Activated T-helper 2 cell treated with anti-CD3 and anti-CD28 coated beads, Interferon-gamma antibody, Interleukin-2, Interleukin-4, amounts not matched to agents 10 μg/mL and 5 μg/mL and 100 μg/mL, durations not matched to agents 14 hours and 24 hours and 36 hours (primary cell): ENCODE results near the gene GLRX. TPM values are rescaled to one million over a fixed set of nuclear protein-coding genes. Genes with fewer than 3 reads are reported as not detected.

Experiments used
- DNase-seq: peaks from one replicate; pipeline ENCODE4 v3.0.0; 2021; ENCODE audit warnings: low spot score
- H3K27ac Mint-ChIP-seq: one replicate; pipeline ENCODE4 v1.8.0; 2021; ENCODE audit warnings: mixed read lengths
- H3K27me3 Mint-ChIP-seq: one replicate; pipeline ENCODE4 v1.8.0; 2021; ENCODE audit warnings: low read depth, mixed read lengths
- H3K36me3 Mint-ChIP-seq: one replicate; pipeline ENCODE4 v1.8.0; 2021; ENCODE audit warnings: low read depth, mixed read lengths
- H3K4me1 Mint-ChIP-seq: one replicate; pipeline ENCODE4 v1.8.0; 2021; ENCODE audit warnings: low read depth, mixed read lengths
- H3K4me3 Mint-ChIP-seq: one replicate; pipeline ENCODE4 v1.8.0; 2021; ENCODE audit warnings: low read depth, mild to moderate bottlenecking, moderate library complexity, mixed read lengths
- H3K9me3 Mint-ChIP-seq: one replicate; pipeline ENCODE4 v1.8.0; 2021; ENCODE audit warnings: mixed read lengths
- intact Hi-C: fragments of 100-400 bp; cut with micrococcal nuclease; formaldehyde crosslinking; loops from one replicate; pipeline ENCODE4 v1.15.1; 2023
- total RNA-seq: library from RNA; stranded (reverse); gene quantifications from 2 replicates; pipeline ENCODE4 v1.2.3, GENCODE V29; 2022

GLRX gene
- total RNA-seq, 1 donor from 2014 or later: 18.5 TPM

GRCh38 chr5:95777441-95777840 is 45.1 kb downstream of the GLRX start:
- Mint-ChIP-seq H3K4me3 (no peak overlapping the region), H3K9me3 (no peaks in the 10 kb centered on the region), H3K27ac (no peak overlapping the region), H3K4me1 (peaks cover 19% of the 10 kb centered on the region), H3K27me3 (peaks cover 11% of the 10 kb centered on the region), H3K36me3 (no peaks in the 10 kb centered on the region)
- intact Hi-C loops: no loop called here
- DNase-seq: no peak

- Mint-ChIP-seq H3K36me3 (no peaks in the 10 kb centered on the region), H3K4me1 (peaks cover 2% of the 10 kb centered on the region), H3K27me3 (peaks cover 31% of the 10 kb centered on the region), H3K4me3 (no peak overlapping the region), H3K9me3 (no peaks in the 10 kb centered on the region), H3K27ac (no peak overlapping the region)
- no peak for DNase-seq
- intact Hi-C loops: no loop called here
Measured at GRCh38 chr5:95773335-95774059, 49.0 kb downstream of the GLRX start.

- Mint-ChIP-seq H3K9me3 (no peaks in the 10 kb centered on the region), H3K27me3 (peaks cover 31% of the 10 kb centered on the region), H3K36me3 (no peaks in the 10 kb centered on the region)
Measured at GRCh38 chr5:95771892-95772291, 50.6 kb downstream of the GLRX start.

GRCh38 chr5:95770830-95771708 is 51.5 kb downstream of the GLRX start:
- Mint-ChIP-seq H3K4me3 (no peak overlapping the region), H3K9me3 (no peaks in the 10 kb centered on the region), H3K27ac (no peak overlapping the region), H3K36me3 (no peaks in the 10 kb centered on the region), H3K4me1 (peaks cover 2% of the 10 kb centered on the region), H3K27me3 (peaks cover 36% of the 10 kb centered on the region)
- DNase-seq: no peak
- intact Hi-C loops: no loop called here

More at GRCh38 chr5:95771892-95772291, 50.6 kb downstream of the GLRX start:
- H3K27ac Mint-ChIP-seq: no peak overlapping the region
- peaks cover 2% of the 10 kb centered on the region for H3K4me1 Mint-ChIP-seq
- DNase-seq: no peak
- H3K4me3 Mint-ChIP-seq: no peak overlapping the region
- intact Hi-C loops: no loop called here

- H3K27me3 Mint-ChIP-seq: peaks cover 54% of the 10 kb centered on the region
- H3K27ac Mint-ChIP-seq: no peak overlapping the region
- no peak overlapping the region for H3K4me3 Mint-ChIP-seq
- intact Hi-C loops: no loop called here
- H3K4me1 Mint-ChIP-seq: no peaks in the 10 kb centered on the region
- DNase-seq: no peak
- H3K9me3 Mint-ChIP-seq: no peaks in the 10 kb centered on the region
- no peaks in the 10 kb centered on the region for H3K36me3 Mint-ChIP-seq
Measured at GRCh38 chr5:95768731-95769130, 53.8 kb downstream of the GLRX start.

- H3K4me3 Mint-ChIP-seq: no peak overlapping the region
- intact Hi-C loops: loop anchor here (5.0 kb wide), 1 partner anchor 773 kb away; no protein-coding TSS in a partner anchor
- no peak overlapping the region for H3K27ac Mint-ChIP-seq
- no peaks in the 10 kb centered on the region for H3K9me3 Mint-ChIP-seq
- H3K27me3 Mint-ChIP-seq: peaks cover 49% of the 10 kb centered on the region
- H3K4me1 Mint-ChIP-seq: peaks cover 26% of the 10 kb centered on the region
- H3K36me3 Mint-ChIP-seq: no peaks in the 10 kb centered on the region
- DNase-seq: no peak
Measured at GRCh38 chr5:95763941-95764340, 58.6 kb downstream of the GLRX start.

Other genes with a start within 250 kb of the GLRX start
- gene GPR150, start 202.6 kb downstream of the GLRX start, total RNA-seq: 0.11 and 0.14 TPM in 2 replicates
- 0.94 and 2.9 TPM in 2 replicates for gene RFESD, start 175.9 kb downstream of the GLRX start, total RNA-seq
- not detected in 2 replicates for gene SPATA9, start 139.7 kb downstream of the GLRX start, total RNA-seq
- gene RHOBTB3, start 91.4 kb downstream of the GLRX start, total RNA-seq: 0.39 and 0.57 TPM in 2 replicates
- gene ELL2, start 139.1 kb upstream of the GLRX start, total RNA-seq: 124 and 135 TPM in 2 replicates